Stimulated activated CD8-positive, alpha-beta memory T cell treated with anti-CD3 and anti-CD28 coated beads, Interleukin-12 subunit alpha, Interleukin-12 subunit beta, amount 100 ng/mL, for 4 hours (primary cell): ENCODE measurements around the gene CCSER2.
"Not testable (repeated sequence)": the region's sequence is repeated elsewhere in the genome, so short reads cannot be mapped to it uniquely, and the experiment has no call there.

ENCODE experiments used
- DNase-seq: peaks from one replicate; pipeline ENCODE4 v3.0.0-alpha.2; 2020; ENCODE audit warnings: low read depth

CCSER2 gene

DNA sequence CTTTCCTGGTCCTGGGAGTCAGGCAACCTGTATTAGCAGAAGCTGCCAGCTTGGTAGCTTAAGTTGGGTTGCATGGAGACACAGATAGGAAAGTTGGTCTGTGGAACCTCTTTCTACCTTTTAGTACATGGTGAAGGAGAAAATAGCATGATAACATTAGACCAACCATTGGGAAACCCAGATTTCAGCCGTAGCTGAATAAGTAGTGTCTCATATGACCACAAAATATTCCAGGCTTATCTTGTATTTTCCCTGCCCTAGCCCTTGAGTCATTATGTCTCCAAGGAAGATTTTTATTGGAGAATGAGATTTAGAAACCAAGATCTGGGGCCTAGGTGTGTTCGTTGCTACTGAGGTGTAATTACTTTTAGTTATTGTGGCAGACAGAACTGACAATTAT lies 67.2 kb downstream of the CCSER2 start:
- DNase-seq, result no peak

DNA sequence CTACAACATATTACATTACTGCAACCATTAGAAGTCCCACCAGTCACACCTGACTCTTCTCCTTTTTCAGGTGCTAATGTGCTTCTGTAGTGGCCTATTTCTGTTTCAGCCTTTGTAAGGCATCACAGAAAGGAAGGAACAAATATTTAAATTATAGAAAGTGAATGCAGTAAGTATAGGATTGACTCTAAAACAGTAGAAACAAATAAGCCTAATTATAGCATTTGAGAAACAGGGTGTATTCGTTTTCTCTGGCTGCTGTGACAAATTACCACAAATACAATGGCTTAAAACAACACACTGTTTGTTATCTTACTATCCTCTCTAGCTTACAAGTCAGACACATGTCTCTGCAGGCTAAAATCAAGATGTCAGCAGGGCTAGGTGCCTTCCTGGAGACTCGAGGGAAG lies 69.4 kb downstream of the CCSER2 start:
- no peak for DNase-seq

DNA sequence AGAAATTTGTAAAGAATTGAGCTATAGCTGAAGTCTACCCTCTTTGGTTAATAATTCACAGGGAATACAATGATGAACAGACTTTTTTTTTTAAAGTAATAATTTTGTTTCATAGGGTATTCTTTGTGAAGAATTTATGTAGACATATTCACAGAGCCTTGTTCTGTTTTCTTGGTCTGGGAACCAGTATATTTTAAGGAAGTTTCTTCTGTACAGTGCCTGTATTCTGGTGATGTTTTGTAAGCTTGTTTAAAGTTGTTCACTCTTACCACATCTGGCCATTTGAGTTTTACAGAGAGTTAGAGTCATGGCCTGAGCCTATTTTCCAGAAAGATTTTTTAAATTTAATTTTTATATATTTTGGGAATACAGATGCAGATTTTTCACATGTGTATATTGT lies 70.3 kb downstream of the CCSER2 start:
- no peak for DNase-seq

DNA sequence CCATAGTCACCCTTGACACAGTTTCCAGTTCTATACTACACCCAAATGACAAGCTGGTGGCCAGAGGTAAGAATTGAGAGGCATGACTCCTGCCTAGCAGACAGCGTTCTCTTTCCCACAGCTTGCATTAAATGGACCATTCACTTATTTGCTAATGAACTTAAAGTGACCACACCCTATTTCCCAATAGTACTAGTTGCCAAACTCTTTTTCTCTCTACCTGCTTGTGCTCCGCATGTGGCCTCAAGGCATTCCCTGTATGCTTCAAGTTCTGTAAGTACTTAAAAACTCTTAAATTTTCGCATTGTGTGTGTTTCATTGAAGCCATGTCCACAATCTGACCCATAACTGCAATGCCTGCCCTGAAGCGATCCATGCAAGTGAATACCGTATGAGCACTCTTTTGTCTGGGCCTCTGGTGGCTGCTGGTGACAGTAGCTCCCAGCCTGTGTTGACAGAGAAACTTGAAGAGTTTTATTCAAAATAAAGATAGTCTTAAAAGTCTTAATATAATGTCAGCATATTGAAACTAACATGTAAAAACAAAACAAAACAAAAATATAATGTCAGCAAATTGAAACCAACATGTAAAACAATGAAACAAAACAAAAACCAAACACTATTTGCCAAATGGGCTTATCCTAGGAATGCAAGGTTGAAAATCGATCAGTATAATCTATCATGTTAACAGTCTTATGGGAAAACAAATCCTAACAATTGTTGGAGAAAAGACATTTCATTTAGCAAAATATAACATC lies 73.6 kb downstream of the CCSER2 start:
- DNase-seq, result no peak

DNA sequence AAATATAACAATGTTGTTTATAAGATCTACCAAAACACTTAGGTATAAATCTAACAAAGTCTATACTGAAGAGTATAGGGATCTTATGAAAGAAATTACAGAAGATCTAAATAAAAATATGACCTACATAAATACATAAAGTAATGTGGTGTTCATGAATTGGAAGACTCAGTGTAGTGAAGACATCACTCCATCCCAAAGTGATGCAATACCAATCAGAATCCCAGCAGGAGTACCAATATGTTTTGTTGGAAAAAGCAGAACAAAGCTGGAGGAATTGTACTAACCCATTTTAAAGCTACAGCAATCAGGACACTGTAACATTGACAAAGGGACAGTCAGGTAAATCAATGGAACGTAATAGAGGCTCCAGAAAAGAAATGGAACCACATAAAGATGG lies 76.4 kb downstream of the CCSER2 start:
- no peak for DNase-seq

DNA sequence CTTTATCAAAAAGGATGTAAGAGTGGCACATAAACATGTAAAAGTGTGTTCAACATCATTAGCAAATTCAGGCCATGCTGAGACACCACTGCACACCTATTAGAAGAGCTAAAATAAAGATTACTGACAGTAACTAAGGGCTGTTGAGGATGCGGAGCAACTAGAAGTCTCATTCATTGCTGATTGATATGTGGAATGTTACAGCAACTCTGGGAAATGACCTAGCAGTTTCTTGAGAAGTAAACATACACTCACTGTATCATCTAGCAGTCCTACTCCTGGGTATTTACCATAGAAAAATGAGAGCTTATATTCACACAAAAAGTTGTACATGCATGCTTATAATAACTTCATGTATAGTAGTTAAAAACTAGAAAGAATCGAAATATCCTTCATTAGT lies 77.3 kb downstream of the CCSER2 start:
- no peak for DNase-seq

DNA sequence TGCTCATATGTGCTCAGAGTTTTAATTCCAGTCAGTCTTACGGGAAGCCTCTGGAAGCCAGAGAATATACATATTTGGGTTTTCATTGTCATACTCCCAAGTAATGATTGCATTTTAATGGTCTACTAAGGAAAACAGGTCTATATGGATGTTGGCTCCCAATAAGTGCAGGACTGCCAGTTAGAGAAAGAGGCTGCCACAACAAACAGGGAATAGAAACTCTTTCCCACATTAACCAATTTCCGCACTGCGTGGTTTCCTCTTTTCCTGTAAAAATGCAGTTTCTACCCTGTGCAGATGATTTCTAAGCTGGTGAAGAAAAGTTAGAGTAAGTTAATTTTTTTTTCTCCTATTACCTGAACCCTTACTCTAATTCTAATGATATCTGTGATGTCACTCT lies 78.2 kb downstream of the CCSER2 start:
- no peak for DNase-seq

DNA sequence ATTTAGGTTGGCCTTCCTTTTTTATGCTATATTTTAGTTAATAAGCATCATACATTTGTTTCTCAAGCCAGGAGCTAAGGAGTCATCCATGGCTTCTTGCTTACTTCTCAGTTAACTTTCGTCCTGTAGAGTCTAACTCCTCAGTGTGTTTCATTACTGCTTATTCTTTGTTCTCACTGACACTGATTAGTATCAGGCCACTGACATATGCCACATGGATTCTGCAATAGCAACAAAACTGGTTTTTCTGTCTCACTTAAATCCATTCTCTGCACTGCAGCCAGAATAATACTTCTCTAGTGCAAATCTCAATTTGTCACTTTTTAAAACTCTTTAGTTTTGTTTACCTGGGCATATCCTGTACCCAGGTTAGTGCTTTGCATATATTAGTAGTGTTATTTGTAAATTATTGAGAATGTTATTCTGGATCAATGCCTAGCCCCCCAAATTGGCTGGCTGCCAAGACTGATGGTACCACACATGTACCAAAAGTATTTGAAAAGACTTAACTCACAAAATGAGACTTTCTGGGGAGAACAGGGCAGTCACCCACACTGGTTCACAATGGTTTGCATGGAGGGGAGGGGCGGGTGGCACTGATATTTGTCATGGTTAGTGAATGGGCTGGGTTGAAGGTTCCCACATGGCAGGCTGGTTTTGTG lies 79.1 kb downstream of the CCSER2 start:
- no peak for DNase-seq

DNA sequence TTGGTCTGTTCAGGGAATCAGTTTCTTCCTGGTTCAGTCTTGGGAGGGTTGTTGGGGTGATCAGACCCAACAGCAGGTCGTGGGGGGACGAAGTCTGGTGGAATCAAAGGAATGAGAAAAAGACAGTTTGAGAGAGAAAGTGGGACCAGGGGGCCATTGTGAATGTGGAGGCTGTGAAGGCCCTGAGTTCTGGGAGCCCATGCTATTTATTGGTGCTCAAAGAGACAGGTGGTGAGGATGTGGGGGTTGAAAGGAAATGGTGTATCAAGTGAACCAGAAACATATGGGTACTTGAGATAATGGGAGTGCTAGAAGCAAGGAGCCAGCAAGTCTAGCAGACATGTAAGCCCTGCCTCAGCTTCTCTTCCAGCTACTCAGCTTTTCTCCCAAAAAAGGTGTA lies 84.1 kb downstream of the CCSER2 start:
- DNase-seq, result no peak

DNA sequence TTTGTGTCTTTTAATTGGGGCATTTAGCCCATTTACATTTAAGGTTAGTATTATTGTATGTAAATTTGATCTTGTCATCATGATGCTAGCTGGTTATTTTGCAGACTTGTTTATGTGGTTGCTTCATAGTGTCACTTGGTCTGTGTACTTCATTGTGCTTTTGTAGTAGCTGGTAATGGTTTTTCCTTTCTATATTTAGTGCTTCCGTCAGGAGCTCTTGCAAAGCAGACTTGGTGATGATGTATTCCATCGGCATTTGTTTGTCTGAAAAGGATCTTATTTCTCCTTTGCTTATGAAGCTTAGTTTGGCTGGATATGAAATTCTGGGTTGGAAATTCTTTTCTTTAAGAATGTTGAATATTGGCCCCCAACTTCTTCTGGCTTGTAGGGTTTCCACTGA lies 85.7 kb downstream of the CCSER2 start:
- not testable (repeated sequence) for DNase-seq

DNA sequence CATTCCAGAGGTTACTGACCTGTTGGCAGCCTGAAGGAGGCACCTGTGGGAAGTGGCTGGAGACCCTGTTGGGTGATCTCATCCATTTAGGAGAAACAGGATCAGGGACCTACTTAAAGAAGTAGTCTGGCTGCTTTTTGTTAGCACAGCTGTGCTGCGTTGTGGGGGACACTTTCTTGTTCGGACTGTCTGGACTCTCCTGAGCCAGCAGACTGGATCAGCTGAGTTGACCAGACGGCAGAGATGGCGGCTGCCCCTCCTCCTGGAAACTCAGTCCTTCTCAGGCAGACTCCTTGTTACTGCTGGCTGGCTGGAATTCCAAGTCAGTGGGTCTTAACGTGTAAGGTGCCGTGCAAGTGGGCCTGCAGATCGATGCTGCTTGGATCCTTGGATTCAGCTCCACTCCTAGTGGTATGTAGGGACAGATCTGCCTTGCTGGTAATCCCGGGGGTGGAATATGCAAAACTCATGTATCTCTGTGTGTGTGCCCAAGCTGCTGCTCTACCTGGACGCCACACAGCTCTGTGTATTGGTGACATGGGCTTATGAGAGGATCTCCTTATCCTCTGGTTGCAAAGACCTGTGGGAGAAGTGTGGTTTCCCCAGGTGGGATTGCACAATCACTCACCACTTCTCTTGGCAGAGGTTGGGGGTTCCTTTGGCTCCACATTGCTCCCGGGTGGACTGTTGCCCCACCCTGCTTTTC lies 87.3 kb downstream of the CCSER2 start:
- DNase-seq, result no peak

DNA sequence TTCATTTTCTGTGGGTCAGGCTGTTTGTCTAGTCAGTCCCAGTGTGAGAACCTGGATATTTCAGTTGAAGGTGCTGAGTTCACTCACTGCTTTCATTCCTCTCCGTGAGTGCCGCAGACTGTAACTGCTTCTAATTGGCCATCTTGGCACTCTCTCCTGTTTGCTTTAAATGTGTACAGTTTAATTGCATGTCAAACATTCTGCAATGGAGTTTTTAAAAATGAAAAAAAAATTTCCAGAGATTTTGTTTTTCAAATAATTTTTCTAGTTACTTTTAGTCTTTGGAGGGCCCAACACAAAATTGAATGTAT lies 87.8 kb downstream of the CCSER2 start:
- no peak for DNase-seq

DNA sequence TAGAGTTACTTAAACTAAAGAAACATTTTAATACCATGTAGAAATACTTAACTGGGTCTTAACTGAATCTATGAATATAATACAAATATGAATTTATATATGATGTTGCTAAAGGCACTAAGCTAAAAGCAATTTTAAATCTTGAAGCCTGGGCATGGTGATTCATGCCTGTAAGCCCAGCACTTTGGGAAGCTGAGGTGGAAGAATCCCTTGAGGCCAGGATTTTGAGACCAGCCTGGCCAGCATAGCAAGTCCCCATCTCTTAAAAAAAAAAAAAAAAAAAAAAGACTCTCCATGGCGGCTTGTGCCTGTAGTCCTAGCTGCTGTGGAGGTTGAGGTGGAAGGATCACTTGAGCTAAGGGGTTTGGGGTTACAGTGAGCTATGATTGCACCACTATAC lies 95.3 kb downstream of the CCSER2 start:
- no peak for DNase-seq

DNA sequence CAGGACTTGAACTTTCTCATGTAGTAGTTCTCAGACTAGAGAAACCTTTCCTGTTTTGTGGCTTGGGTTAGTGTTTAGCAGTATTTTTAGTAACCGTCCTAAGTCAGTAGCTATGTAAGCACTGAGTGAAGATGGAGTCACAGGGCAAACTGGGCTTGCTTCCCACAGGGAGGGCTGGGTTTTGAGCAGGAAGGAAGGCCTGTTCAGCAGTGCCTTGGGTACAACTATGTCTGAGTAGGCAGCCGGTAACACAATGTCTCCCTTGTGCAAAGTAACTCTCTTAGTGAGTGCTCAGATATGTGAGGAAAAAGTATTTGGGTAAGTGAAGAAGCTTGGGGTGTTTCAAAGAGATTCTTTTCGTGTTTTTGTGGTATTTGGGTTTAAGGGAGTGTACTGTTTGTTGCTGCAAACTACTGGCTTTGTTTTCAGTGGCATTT lies 96.4 kb downstream of the CCSER2 start:
- no peak for DNase-seq

DNA sequence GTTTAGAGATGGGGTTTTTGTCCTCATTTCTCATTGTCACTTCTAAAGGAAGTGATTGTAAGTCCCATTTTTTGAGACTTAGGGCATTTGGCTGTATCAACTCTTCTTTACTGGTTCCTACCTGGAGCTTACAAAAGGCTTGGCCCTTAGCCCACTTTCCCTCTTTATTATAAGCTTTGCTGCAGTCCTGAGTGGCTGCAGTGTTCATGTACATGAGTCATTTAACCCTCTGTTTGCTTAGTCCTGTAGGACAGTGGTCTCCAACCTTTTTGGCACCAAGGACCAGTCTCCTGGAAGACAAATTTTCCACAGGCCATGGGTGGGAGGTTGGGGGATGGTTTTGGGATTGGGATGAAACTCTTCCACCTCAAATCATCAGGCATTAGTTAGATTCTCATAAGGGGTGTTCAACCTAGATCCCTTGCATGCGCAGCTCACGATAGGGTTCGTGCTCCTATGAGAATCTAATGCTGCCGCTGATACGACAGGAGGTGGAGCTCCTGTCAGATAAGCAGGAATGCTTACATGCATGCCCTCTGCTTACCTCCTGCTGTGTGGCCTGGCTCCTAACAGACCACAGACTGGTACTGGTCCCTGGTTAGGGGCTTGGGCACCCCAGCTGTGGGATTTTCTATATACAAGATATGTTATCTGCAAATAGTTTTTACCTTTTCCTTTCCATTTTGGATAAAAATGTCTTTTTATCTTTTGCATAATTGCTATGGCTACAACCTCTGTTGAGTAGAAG lies 99.7 kb downstream of the CCSER2 start:
- DNase-seq, result no peak

DNA sequence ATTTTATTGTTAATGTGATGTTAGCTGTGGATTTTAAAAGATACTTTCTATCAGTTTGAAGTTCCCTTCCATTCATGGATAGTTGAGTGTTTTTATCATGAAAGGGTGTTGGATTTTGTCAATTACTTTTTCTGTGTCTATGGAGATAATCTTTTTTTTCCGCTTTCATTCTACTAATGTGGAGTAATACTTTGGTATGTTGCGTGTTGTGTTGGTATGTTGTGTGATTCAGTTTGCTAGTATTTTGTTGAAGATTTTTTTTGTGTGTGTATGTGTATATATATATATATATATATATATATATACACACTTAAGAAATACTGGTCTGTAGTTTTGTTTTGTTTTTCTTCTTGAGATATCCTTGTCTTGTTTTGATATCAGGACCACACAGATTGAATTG lies 100.3 kb downstream of the CCSER2 start:
- no peak for DNase-seq

DNA sequence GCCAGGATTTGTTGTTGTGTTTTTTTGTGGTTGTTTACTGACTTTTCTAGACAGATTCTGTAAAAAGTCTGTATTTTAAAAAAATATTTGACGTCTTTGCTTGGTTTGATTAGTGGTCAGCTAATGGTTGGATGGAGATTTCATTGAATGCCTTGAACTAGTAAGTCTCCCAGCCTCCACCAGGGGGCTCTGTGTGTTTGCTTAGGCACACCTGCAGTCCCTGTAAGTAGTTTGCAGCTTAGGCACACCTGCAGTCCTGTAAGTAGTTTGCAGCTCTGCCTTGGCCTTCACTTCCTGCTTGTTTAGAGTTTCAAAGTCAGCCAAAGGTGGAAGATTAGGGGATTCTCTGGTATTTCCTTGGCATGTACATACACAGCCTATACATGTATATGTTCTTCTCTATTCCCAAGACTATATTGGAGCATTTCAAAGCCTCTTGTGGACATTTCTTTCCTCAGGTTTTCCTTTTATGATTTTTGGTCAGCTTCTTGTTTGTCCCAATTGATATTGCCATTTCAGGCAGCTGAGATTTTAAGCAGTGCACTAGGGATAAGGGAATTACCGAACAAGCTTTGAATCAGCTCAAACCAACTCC lies 101.6 kb downstream of the CCSER2 start:
- peak; percentile 18 for DNase-seq

DNA sequence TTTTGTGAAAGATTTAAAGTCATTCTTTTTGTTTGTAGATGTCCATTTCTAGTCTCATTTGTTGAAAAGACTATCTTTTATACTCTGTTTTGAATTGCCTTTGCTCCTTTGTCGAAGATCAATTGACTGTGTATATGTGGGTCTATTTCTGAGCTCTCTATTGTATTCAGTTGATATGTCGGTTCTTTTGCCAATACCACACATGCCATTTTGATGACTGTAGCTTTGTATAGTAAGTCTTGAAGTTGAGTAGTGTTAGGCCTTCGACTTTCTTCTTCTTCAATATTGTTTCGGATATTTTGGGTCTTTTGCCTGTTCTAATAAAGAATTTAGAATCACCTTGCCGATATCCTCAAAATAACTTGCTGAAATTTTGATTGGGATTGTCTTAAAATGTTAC lies 104.5 kb downstream of the CCSER2 start:
- DNase-seq, result no peak

DNA sequence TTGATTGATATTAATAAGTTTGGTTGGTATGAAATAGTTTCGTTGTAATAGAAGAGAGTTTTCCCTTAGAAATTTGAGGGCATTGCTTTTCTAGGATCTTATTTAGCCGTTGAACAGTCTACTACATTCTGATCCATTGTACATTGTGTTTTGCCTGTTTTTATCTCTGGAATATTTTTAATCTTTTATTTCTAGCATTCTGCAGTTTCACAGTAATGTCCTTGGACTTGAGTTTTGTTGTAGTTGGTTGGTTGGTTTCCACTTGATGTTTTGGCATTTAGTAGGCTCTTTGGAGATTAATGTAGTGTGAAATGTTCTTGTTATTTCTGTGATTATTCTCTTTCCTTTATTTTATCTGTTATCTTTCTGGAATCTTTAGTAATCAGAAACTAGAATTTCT lies 112.4 kb downstream of the CCSER2 start:
- no peak for DNase-seq

DNA sequence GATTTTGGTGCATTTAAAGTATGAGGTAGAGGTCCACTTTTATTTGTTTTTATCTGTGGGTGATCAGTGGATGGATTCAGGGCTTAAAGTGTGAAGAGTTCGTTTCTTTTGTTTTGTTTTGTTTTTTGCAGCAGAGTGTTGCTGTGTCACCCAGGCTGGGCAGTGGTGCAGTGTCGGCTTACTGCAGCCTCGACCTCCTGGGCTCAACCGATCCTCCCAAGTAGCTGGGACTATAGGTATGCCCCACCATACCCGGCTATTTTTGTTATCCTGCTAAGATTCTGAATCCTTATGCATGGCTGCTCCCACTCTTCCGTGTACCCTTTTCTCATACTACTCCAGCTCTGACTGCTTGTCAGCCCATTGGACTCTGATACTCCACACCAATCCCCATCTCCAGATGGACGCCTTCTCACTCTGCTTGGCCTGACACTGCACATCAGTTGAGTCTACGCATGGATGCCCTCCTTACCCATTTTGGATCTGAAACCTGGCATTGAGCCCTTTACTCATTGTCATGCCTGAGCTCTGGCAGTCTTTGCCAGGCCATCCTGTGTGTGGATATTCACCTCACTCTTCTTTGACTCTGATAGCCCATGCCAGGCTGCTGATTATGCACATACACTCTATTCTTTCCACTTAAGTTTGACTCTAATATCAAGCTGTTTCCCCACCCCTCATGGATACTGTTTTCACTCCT lies 119.5 kb downstream of the CCSER2 start:
- no peak for DNase-seq

DNA sequence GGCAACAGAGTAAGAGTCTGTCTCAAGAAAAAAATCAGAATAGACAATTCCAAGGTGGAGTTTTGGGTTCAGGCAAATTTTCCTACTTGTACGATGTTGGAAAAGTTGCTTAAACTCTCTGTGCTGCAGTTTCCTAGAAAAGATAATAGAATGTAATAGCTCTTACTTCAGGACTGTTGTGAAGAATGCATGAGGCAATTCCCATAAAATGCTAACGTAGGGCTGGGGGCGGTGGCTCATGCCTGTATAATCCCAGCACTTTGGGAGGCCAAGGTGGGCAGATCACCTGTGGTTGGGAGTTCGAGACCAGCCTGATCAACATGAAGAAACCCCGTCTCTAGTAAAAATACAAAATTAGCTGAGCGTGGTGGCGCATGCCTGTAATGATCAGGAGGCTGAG lies 121.0 kb downstream of the CCSER2 start:
- not testable (repeated sequence) for DNase-seq

DNA sequence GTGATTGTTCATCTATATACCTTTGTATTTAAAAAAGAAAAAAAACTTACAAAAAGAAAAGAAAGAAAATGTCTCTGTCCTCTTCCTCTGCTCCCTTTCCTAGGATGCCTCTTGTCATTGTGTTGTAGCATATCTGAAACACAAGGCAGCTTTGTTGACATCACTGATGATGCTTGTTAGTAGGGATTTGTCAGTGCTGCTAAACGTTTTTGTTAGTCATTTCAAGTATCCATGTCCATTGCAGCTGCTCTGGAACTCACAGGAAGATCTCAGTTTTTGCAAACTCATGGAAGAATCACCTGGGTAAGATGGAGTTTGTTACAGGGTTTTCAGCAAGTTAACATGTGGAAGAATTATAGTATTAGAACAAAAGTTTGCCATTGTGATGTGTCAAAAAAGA lies 123.6 kb downstream of the CCSER2 start:
- DNase-seq, result no peak
